Neural cell (in vitro differentiated cells): Measurements from ENCODE around the gene DNAJC7. TPM values are rescaled to one million over a fixed set of nuclear protein-coding genes. Genes with fewer than 3 reads are reported as not detected.

Source experiments
- H2AFZ ChIP-seq: fragments of 200-600, 300-800 bp; sonication (generic), shearing (Covaris generic); 2 replicates; pipeline ENCODE4 v1.6.0; 2014; ENCODE audit warnings: low read depth, mild to moderate bottlenecking, antibody characterized with exemption, low read length, moderate library complexity
- H3F3A ChIP-seq: fragments of 200-600 bp; shearing (Covaris generic); 2 replicates; pipeline ENCODE4 v1.6.1; 2016; ENCODE audit warnings: mild to moderate bottlenecking, moderate library complexity, mixed read lengths, antibody characterized with exemption, low read length; ENCODE audit not compliant: insufficient read depth, poor library complexity, severe bottlenecking
- H3K27ac ChIP-seq: fragments of 200-600, 300-800 bp; sonication (generic), shearing (Covaris generic); 2 replicates; pipeline ENCODE4 v1.5.1; 2014; ENCODE audit warnings: mild to moderate bottlenecking, low read length, moderate library complexity
- H3K27me3 ChIP-seq: fragments of 300-800, 200-600 bp; sonication (generic), shearing (Covaris generic); 2 replicates; pipeline ENCODE4 v1.6.0; 2014; ENCODE audit warnings: mild to moderate bottlenecking, low read depth, low read length, moderate library complexity; ENCODE audit not compliant: insufficient read depth
- H3K36me3 ChIP-seq: fragments of 300-800, 200-600 bp; sonication (generic), shearing (Covaris generic); 2 replicates; pipeline ENCODE4 v1.5.1; 2014; ENCODE audit warnings: mild to moderate bottlenecking, antibody characterized with exemption, low read length, moderate library complexity; ENCODE audit not compliant: insufficient read depth
- H3K4me2 ChIP-seq: fragments of 300-800, 200-600 bp; sonication (generic), shearing (Covaris generic); 2 replicates; pipeline ENCODE4 v1.6.0; 2014; ENCODE audit warnings: mild to moderate bottlenecking, low read length
- H3K4me3 ChIP-seq: fragments of 300-800, 200-600 bp; sonication (generic), shearing (Covaris generic); 2 replicates; pipeline ENCODE4 v1.5.1; 2014; ENCODE audit warnings: mild to moderate bottlenecking, low read length, moderate library complexity
- H3K79me2 ChIP-seq: fragments of 200-600 bp; shearing (Covaris generic); replicated peaks from 2 replicates; pipeline ENCODE4 v1.6.0; 2014; ENCODE audit warnings: mild to moderate bottlenecking, low read length, moderate library complexity; ENCODE audit not compliant: insufficient read depth
- H3K9ac ChIP-seq: fragments of 300-800, 200-600 bp; sonication (generic), shearing (Covaris generic); 2 replicates; pipeline ENCODE4 v1.6.1; 2016; ENCODE audit warnings: mild to moderate bottlenecking, low read length, mixed read lengths
- H3K9me2 ChIP-seq: fragments of 200-600 bp; shearing (Covaris generic); 2 replicates; pipeline ENCODE4 v1.6.1; 2016; ENCODE audit warnings: mild to moderate bottlenecking, low read length, mixed read lengths; ENCODE audit not compliant: insufficient read depth
- H3K9me3 ChIP-seq: fragments of 200-600, 300-800 bp; sonication (generic), shearing (Covaris generic); 2 replicates; pipeline ENCODE4 v1.6.1; 2016; ENCODE audit warnings: mild to moderate bottlenecking, mixed run types, low read length, moderate library complexity, mixed read lengths
- H4K20me1 ChIP-seq: fragments of 200-600 bp; shearing (Covaris generic); 2 replicates; pipeline ENCODE4 v1.6.1; 2016; ENCODE audit warnings: mild to moderate bottlenecking, mixed run types; ENCODE audit not compliant: insufficient read depth
- CTCF ChIP-seq: fragments of 450-650 bp; IDR thresholded peaks from 2 replicates; pipeline ENCODE4 v1.5.1; 2014; ENCODE audit warnings: antibody characterized with exemption, mild to moderate bottlenecking, moderate library complexity; ENCODE audit not compliant: poor library complexity, severe bottlenecking
- EP300 ChIP-seq: fragments of 450-650 bp; conservative IDR thresholded peaks from 2 replicates; pipeline ENCODE4 v1.6.1; 2014; ENCODE audit warnings: antibody characterized with exemption, mild to moderate bottlenecking, moderate library complexity; ENCODE audit not compliant: poor library complexity, severe bottlenecking
- EZH2 ChIP-seq: fragments of 200-600, 300-800 bp; shearing (Covaris generic), sonication (generic); IDR thresholded peaks from 2 replicates; pipeline ENCODE4 v1.6.1; 2014; ENCODE audit warnings: antibody characterized with exemption, low read length, borderline replicate concordance, mild to moderate bottlenecking; ENCODE audit not compliant: insufficient read depth, poor library complexity, severe bottlenecking
- MXI1 ChIP-seq: fragments of 450-650 bp; conservative IDR thresholded peaks from 2 replicates; pipeline ENCODE4 v1.6.1; 2014; ENCODE audit warnings: antibody characterized with exemption, mild to moderate bottlenecking; ENCODE audit not compliant: poor library complexity, severe bottlenecking
- POLR2AphosphoS5 ChIP-seq: IDR thresholded peaks from 2 replicates; pipeline ENCODE4 v1.6.1; 2012
- RAD21 ChIP-seq: fragments of 450-650 bp; conservative IDR thresholded peaks from 2 replicates; pipeline ENCODE4 v1.6.1; 2014; ENCODE audit warnings: antibody characterized with exemption, mild to moderate bottlenecking, moderate library complexity
- SMC3 ChIP-seq: fragments of 450-650 bp; conservative IDR thresholded peaks from 2 replicates; pipeline ENCODE4 v1.6.1; 2014; ENCODE audit warnings: antibody characterized with exemption, mild to moderate bottlenecking, moderate library complexity; ENCODE audit not compliant: poor library complexity
- TAF1 ChIP-seq: IDR thresholded peaks from 2 replicates; pipeline ENCODE4 v1.6.1; 2012; ENCODE audit warnings: low read depth
- polyA plus RNA-seq: library from polyadenylated mRNA; depleted of rRNA; stranded (reverse); fragments of >200 nt; gene quantifications from 2 replicates; pipeline ENCODE4 v1.2.3, GENCODE V29; 2014
- TF ChIP-seq, protein P1 (sequence below): IDR thresholded peaks from 2 replicates; pipeline ENCODE4 v1.6.1; 2012; ENCODE audit warnings: borderline replicate concordance

Gene DNAJC7
- polyA plus RNA-seq, 1 donor from 2014 or later: 126 TPM

- Histone ChIP-seq H3F3A (no peaks in the 10 kb centered on the region), H3K27ac (no peak overlapping the region), H3K27me3 (no peaks in the 10 kb centered on the region), H3K9ac (no peak overlapping the region), H3K9me2 (no peaks in the 10 kb centered on the region), H3K79me2 (peaks cover 8% of the 10 kb centered on the region), H4K20me1 (no peaks in the 10 kb centered on the region), H3K4me2 (no peak overlapping the region), H3K36me3 (peaks cover 5% of the 10 kb centered on the region), H2AFZ (no peak overlapping the region), H3K9me3 (no peaks in the 10 kb centered on the region), H3K4me3 (no peak overlapping the region)
- no peak for TF ChIP-seq CTCF
- TF ChIP-seq POLR2AphosphoS5: no peak
- no peak for TF ChIP-seq TAF1
- TF ChIP-seq RAD21: no peak
- no peak for TF ChIP-seq SMC3
- no peak for TF ChIP-seq EZH2
- no peak for TF ChIP-seq EP300
- no peak for TF ChIP-seq MXI1
- TF ChIP-seq, protein P1, sequence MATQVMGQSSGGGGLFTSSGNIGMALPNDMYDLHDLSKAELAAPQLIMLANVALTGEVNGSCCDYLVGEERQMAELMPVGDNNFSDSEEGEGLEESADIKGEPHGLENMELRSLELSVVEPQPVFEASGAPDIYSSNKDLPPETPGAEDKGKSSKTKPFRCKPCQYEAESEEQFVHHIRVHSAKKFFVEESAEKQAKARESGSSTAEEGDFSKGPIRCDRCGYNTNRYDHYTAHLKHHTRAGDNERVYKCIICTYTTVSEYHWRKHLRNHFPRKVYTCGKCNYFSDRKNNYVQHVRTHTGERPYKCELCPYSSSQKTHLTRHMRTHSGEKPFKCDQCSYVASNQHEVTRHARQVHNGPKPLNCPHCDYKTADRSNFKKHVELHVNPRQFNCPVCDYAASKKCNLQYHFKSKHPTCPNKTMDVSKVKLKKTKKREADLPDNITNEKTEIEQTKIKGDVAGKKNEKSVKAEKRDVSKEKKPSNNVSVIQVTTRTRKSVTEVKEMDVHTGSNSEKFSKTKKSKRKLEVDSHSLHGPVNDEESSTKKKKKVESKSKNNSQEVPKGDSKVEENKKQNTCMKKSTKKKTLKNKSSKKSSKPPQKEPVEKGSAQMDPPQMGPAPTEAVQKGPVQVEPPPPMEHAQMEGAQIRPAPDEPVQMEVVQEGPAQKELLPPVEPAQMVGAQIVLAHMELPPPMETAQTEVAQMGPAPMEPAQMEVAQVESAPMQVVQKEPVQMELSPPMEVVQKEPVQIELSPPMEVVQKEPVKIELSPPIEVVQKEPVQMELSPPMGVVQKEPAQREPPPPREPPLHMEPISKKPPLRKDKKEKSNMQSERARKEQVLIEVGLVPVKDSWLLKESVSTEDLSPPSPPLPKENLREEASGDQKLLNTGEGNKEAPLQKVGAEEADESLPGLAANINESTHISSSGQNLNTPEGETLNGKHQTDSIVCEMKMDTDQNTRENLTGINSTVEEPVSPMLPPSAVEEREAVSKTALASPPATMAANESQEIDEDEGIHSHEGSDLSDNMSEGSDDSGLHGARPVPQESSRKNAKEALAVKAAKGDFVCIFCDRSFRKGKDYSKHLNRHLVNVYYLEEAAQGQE: no peak
Measured at GRCh38 chr17:42001729-42002128, 15.5 kb downstream of the DNAJC7 start.

DNA sequence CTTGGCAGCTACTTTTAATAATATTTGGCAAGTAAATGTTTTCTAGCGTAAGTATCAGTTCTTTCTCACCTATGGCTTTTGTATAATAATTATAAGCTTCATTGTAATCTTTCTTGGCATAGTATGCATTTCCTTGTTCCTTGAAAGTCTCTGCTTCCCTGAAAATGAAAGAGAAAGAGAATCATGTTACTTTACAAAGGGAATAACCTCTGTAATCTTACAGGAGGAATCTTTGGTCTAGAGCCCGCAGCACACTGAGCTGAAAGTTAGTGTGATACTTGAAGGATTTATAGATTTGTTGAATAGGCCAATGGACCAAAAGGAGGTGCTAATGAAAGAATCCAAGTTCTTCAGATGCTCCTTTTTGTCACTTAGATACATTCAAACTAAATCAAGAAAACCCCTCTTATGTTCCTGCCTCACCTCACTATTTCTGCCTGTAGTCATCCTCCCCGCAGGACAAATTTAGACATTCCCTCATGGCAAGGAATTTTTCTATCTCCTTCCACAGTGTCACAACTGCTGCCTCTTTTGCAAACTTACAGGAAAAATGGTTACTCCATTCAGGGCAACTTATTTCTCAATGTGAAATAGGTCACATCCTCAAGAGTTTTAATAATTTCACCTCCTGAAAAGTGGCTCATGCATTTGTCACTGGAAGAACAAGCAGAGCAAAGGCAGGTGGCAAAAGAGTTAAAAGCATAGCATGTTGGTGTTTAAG is 16.7 kb downstream of the DNAJC7 start:
- Histone ChIP-seq H3K9me3 (no peaks in the 10 kb centered on the region), H3K27ac (no peak overlapping the region), H4K20me1 (no peaks in the 10 kb centered on the region), H3K9me2 (no peaks in the 10 kb centered on the region), H3K27me3 (no peaks in the 10 kb centered on the region), H3K9ac (no peak overlapping the region), H3K4me2 (no peak overlapping the region), H2AFZ (no peak overlapping the region), H3K79me2 (peaks cover 8% of the 10 kb centered on the region), H3K36me3 (peaks cover 10% of the 10 kb centered on the region), H3F3A (no peaks in the 10 kb centered on the region), H3K4me3 (no peak overlapping the region)
- TF ChIP-seq SMC3 (no peak), EP300 (no peak), MXI1 (no peak), POLR2AphosphoS5 (no peak), EZH2 (no peak), RAD21 (no peak), TAF1 (no peak), CTCF (no peak)
- TF ChIP-seq, protein P1: no peak
